GM12891 (cell line): ENCODE measurements around the gene HTT.

Source experiments
- DNase-seq: peaks from one replicate; pipeline ENCODE4 v3.0.0; 2011; ENCODE audit warnings: low spot score; ENCODE audit not compliant: insufficient read length
- FAIRE-seq: peaks from 2 replicates; lab custom pipeline; 2011; peaks lifted over from hg19 to GRCh38; lab: Jason Lieb, UNC
- PAX5 ChIP-seq: IDR thresholded peaks from 2 replicates; pipeline ENCODE4 v1.6.1; 2011; ENCODE audit warnings: low read length, moderate library complexity, mild to moderate bottlenecking; ENCODE audit not compliant: insufficient read depth, severe bottlenecking
- POLR2A ChIP-seq: IDR thresholded peaks from 2 replicates; pipeline ENCODE4 v1.6.1; 2011; ENCODE audit warnings: low read depth, low read length, control low read depth
- POLR2AphosphoS5 ChIP-seq: IDR thresholded peaks from 2 replicates; pipeline ENCODE4 v1.6.1; 2011; ENCODE audit warnings: low read depth, low read length, control low read depth
- POU2F2 ChIP-seq: IDR thresholded peaks from 2 replicates; pipeline ENCODE4 v1.6.1; 2011; ENCODE audit warnings: low read depth, mild to moderate bottlenecking, control low read depth, low read length, moderate library complexity
- SPI1 ChIP-seq: IDR thresholded peaks from 2 replicates; pipeline ENCODE4 v1.6.1; 2011; ENCODE audit warnings: low read depth, low read length, control low read depth
- TAF1 ChIP-seq: IDR thresholded peaks from 2 replicates; pipeline ENCODE4 v1.6.1; 2011; ENCODE audit warnings: low read depth, low read length, control low read depth

HTT gene

DNA sequence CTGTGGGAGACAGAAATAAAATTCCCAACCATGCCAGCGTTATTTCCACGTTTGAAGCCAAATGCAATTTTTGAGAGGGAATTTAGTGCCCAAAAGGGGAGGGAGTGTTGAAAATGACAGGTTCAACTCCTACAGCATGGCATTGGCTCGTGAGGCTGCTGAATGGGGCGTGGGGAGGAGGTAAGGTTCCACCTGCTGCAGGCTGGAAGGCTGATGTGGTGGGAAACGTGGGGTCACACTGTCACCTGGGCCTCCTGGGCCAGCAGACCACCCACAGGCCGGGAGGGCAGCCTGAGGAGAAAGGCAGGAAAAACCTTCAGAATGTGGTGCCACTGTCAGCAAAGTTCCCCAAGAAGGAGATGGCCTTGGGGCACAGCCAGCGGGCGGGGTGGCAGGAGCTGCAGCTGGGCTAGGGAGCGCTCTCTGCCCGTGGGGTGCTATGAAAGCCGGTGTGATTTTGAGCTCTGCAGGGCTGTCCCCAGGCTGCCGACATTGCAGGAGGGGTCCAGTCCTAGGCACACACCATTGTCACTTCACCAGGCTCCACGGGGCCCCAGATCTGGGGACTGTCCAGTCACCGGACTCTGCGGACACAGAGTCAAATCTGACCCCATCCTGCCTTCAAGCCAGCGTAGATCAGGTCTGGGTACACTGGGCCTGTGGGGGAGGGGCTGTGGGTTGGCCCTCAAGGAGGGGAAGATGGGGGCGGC is 194.1 kb downstream of the HTT start:
- FAIRE-seq, result no peak
- TF ChIP-seq TAF1, result no peak
- TF ChIP-seq POLR2AphosphoS5, result no peak
- TF ChIP-seq POLR2A, result no peak
- no peak for TF ChIP-seq POU2F2
- TF ChIP-seq PAX5, result no peak
- no peak for TF ChIP-seq SPI1
- no peak for DNase-seq

DNA sequence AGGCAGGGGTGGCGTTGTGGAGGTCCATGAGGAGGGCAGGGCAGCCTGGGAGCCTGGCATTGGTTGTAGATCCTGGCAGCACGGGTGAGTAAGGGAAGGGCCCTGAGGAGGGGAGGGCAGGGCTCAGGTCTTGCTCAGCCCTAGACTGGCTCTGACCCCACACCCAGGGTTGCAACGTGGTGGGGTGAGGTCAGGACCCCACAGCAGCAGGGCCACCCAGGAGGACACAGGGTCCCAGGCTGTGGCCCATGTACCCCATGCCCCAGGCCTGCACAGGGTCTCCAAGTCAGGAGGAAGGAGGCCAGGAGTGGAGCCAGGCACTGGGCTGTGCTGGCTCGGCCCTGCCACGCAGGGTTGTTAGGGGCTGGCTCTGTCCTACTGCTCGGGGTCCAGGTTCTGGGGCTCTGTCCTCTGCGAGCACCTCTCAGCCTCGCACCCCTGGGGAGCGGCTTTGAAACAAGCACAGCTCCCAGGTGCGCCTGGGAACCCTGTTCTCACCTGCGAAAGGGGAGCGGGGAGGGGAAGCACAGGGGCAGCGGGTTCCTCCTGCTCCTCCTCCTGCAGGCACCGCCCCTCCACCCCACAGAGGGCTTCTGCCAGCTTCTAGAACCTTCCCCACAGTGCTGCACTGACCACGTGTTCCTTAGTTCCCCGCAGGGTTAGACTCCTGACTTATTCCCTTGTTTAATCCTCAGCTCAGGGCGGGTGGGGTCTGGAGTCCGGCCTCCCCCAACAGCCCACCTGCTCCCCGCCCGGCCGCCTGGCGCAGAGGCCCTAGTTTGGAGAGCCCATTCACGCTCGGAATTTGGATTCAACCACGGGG is 194.8 kb downstream of the HTT start:
- FAIRE-seq (no peak), DNase-seq (no peak)
- no peak for TF ChIP-seq POLR2A
- no peak for TF ChIP-seq TAF1
- no peak for TF ChIP-seq SPI1
- TF ChIP-seq POLR2AphosphoS5, result no peak
- TF ChIP-seq PAX5, result no peak
- TF ChIP-seq POU2F2, result no peak

DNA sequence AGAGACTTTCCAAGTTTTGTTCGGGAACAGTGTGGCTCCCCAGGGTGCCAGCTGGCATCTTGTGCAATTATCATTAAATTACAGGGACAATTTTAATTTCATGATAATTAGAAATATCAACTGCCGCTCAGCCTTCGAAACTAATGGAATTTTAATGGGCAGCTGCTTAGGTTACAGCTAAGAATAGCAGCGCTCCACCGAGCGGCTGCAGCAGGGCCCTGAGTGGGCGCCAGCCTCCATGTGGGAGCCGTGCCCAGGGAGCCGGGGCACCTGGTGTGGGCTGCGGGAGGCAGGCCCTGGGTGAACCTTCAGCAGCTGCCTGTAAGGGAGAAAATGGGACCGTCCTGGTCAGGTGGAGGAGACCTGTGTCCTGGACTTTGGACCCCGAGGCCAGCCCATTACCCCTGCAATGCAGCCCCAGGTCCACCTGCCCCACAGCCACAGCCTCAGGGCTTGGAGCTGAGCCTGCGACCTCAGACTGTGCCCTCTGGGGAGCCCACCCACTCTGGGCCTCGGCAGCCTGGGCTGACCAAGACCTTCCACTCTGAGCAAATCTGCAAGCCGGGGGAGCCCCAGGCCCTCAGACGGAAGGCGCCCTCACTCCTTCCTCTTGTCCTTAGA is 195.6 kb downstream of the HTT start:
- FAIRE-seq, result no peak
- no peak for DNase-seq
- TF ChIP-seq POLR2AphosphoS5 (no peak), POLR2A (no peak), TAF1 (no peak), SPI1 (no peak), PAX5 (no peak), POU2F2 (no peak)

DNA sequence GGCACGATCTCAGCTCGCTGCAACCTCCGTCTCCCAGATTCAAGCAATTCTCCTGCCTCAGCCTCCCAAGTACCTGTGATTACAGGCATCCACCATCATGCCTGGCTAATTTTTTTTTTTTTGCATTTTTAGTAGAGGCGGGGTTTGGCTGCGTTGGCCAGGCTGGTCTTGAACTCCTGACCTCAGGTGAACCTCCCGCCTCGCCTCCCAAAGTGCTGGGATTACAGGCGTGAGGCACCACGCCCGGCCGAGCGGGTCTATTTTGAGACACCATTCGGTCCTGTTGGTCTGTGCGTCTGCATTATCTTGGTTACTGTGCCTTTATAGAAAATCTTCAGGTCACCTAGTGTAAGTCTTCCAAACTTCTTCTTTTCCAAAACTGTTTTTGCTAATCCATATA is 196.7 kb downstream of the HTT start:
- no peak for TF ChIP-seq POLR2AphosphoS5
- TF ChIP-seq PAX5, result no peak
- no peak for TF ChIP-seq POU2F2
- TF ChIP-seq TAF1, result no peak
- TF ChIP-seq POLR2A, result no peak
- no peak for TF ChIP-seq SPI1
- DNase-seq, result no peak
- FAIRE-seq, result no peak

DNA sequence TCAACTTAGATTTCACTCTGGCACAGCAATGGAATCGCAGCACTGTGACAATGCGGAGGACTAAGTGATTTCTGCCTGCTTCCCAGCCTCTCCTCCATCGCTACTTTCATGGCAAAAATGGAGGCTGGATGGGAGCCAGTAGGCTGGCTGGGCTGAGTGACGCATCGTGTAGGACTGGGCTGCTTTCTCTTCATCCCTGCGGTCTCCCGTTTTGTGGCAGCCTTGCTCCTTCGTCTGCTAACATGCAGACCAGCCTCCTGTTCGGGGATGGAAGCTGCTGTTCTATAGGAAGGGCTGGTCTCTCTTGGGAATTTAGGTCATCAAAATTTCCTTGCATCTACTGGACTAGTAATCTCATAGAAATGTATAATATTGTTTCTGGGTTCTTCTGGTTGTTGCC is 202.5 kb downstream of the HTT start:
- no peak for FAIRE-seq
- TF ChIP-seq POU2F2 (no peak), SPI1 (no peak), POLR2A (no peak), TAF1 (no peak), POLR2AphosphoS5 (no peak), PAX5 (no peak)
- DNase-seq, result no peak

DNA sequence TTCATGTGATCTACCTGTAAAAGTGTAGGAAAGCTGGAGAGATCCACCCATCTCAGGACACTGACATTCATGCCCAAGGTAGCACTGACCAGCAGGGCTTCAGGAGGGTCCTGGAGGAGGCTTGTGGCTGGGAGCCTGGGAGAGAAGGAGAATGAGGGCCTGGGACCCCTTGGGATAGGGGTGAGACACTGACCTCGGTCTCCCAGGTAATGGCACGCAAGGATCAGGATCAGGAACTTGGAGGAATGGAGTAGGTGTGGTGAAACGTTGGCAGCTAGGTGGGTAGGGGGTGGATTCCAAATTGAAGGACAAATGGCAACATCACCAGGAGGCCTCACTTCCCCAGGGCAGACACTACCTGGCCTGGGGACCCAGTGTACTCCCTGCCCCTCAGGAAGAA is 206.0 kb downstream of the HTT start:
- TF ChIP-seq PAX5 (no peak), TAF1 (no peak)
- no peak for DNase-seq
- no peak for FAIRE-seq

DNA sequence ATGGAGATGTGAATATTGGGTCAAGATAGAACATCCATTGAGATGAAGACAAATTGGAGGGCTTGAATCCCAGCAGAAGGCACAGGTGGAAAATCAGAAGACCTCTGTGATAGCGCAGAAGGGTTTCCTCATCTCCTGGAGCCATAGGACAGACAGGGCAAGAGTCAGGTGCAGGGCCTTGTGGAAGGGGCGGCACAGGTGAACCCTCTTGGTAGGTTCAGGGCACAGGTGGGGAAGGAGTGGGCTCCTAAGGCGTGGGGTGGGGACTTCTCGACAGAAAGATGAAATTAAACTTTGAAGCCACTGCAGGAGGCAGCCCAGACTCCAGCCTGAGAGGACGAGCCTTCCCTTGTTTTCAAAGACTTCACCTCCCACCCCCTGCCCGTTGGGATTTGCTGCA is 209.0 kb downstream of the HTT start:
- TF ChIP-seq POLR2A (no peak), POLR2AphosphoS5 (no peak), POU2F2 (no peak), SPI1 (no peak), PAX5 (no peak), TAF1 (no peak)
- no peak for DNase-seq
- no peak for FAIRE-seq

DNA sequence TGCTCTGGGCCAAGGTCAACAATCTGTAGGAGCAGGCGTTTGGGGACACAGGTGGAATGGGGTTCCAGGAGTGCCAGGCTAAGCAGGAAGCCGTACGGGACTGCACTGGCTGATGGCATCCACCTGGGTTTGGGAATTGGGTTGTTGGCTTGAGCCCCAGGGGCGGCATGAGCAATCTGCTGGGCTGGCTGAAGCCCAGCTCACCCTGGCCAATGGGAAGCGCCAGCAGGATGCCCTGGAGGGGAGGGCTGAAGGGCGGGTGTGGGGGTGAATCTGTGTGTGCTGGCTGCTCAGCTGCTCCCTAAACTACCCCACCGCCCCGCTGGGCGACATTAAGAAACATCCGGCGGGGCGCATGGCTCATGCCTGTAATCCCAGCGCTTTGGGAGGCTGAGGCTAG is 209.4 kb downstream of the HTT start:
- FAIRE-seq, result no peak
- DNase-seq, result no peak
- no peak for TF ChIP-seq POLR2A

DNA sequence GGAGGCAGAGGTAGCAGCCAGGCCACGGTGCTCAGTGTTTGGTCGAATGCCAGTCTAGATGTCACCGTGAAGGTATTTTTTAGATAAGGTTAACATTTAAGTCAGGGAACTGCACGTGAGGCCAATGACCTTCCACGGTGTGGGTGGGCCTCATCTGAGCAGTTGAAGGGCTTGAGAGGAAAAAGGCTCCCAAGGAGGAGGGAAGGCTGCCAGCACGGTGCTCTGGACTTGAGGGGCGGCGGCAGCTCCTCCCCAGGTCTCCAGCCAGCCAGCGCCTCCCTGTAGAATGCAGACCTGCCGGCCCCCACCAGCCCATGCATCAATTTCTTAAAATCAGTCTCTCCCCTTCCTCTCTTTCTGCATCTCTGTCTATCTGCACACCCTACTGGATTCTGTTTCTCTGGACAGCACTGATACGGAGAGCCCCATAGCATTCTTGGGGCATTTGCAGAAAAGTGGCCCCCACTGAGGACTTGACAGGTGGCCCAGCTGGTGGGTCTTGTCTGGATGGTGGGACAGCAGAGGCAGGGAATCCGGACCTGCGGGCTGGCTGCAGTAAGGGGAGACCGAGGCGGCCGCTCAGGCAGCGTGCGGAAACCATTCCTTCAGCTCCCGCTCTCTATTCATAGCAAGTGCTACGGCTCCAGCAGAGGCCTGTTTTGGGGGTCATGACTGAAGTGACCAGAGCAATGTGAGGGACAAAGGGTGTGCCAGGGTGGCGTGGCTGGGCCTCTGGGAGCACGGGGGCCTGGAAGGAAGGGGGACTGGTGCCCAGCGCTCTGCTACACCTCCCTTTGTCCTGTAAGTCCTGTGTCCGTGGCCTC is 210.5 kb downstream of the HTT start:
- DNase-seq, result no peak
- TF ChIP-seq POLR2AphosphoS5, result no peak
- TF ChIP-seq TAF1, result no peak
- no peak for TF ChIP-seq PAX5
- TF ChIP-seq POU2F2, result no peak
- TF ChIP-seq POLR2A, result no peak
- TF ChIP-seq SPI1, result no peak
- no peak for FAIRE-seq
